Measurements from ENCODE around the gene MYBPHL.
"Not testable (repeated sequence)": the region's sequence is repeated elsewhere in the genome, so short reads cannot be mapped to it uniquely, and the experiment has no call there.

Gene MYBPHL

DNA sequence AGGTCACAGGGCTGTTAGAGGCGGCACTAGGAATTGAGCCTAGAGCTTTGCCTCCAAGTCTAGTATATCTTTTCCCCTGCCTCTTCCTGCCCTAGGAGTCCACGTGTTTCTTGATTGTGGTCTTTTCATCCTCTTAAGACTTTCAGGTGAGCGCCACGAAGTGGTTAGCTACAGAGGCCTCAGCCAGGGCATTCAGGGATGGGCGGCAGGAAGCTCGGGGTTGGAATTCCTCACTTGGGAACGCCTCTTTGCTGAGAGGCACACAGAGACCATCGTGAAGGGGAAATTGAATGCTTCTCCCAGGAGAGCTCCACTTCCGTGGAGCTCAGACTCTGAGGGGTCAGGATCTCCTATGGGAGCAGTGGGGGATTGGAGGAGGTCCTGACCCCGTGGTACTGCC, 820 bp downstream of the MYBPHL start:
- DNase-seq (ENCODE audit: low read depth in 2 of 2) = not testable (repeated sequence)

- DNase-seq (ENCODE audit: low read depth in 2 of 2) = no peak
Measured at GRCh38 chr1:109304226-109304920, 2.4 kb downstream of the MYBPHL start.

DNA sequence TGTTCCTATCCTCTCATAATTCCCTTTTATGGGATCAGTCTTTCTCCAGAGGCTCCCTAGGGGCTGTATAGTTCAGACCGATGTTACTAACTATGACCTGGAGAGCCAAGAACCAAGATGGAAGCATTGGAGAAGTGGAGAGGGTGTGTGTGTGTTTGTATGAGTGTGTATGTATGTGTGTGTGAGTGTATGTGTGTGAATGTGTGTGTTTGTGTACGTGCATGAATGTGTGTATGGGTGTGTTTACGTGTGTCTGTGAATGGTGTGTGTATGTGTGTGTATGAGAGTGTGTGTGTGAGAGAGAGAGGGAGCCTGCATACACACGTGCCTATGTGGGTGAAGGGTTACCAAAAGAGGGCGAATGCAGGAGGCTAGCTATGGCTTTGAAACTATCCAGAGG, 4.9 kb downstream of the MYBPHL start:
- DNase-seq (ENCODE audit: low read depth in 2 of 2) = no peak

DNA sequence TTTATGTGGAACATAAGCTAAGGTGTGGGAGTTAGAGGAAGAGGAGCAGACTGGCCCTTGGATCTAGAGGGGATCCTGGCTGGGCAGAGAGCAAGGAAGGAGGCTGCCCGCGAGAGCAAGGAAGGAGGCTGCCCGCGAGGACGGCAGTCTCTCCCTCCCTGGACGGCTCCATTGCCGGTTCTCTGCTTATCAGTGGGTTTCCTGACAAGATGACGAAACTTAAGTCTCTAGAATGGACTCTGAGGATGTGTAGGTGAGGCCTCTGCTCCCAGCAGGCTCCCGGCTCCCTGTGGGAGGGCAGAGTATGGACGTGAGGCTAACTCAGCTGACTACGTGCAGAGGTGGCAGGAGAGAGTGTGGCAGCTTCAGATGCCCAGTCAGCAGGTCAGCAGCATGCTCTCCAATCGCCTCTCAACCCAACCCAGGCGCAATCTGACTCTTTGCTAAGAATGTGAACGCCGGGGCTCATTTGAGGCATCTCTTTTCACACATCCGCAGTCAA, 6.1 kb downstream of the MYBPHL start:
- no peak for DNase-seq (ENCODE audit: low read depth in 2 of 2)

GRCh38 chr1:109299558-109300343, 7.1 kb downstream of the MYBPHL start:
- DNase-seq (ENCODE audit: low read depth in 2 of 2) = no peak

- peak in 1 of 2 donors; percentile 31 for DNase-seq (ENCODE audit: low read depth in 2 of 2)
Measured at GRCh38 chr1:109298666-109299557, 7.9 kb downstream of the MYBPHL start.

GRCh38 chr1:109296782-109297181, 10.0 kb downstream of the MYBPHL start:
- no peak for DNase-seq (ENCODE audit: low read depth in 2 of 2)

- no peak for DNase-seq (ENCODE audit: low read depth in 2 of 2)
Measured at GRCh38 chr1:109295712-109296415, 10.9 kb downstream of the MYBPHL start.

DNA sequence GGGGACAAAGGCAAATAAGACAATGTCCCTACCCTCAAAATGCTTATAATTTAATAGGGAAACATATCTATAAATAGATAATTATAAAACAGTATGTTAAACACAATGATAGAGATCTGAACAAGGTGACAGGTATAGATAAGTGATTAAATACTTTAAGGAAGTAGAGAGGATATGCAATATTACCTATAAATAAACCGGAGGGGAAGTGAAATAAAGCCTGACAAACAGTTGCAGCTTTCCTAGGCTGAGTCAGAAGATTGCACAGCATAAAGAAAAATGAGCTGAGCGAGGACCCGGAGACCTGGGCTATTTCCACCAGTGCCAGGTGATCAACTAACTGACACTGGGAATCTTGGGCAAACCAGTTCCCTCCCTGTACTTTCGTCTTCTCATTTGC, 12.3 kb downstream of the MYBPHL start:
- DNase-seq (ENCODE audit: low read depth in 2 of 2) = no peak

- DNase-seq (ENCODE audit: low read depth in 2 of 2) = no peak
Measured at GRCh38 chr1:109293026-109293425, 13.8 kb downstream of the MYBPHL start.

- DNase-seq (ENCODE audit: low read depth in 2 of 2) = no peak
Measured at GRCh38 chr1:109292364-109292763, 14.4 kb downstream of the MYBPHL start.

GRCh38 chr1:109290998-109291397, 15.8 kb downstream of the MYBPHL start:
- no peak for DNase-seq (ENCODE audit: low read depth in 2 of 2)

DNA sequence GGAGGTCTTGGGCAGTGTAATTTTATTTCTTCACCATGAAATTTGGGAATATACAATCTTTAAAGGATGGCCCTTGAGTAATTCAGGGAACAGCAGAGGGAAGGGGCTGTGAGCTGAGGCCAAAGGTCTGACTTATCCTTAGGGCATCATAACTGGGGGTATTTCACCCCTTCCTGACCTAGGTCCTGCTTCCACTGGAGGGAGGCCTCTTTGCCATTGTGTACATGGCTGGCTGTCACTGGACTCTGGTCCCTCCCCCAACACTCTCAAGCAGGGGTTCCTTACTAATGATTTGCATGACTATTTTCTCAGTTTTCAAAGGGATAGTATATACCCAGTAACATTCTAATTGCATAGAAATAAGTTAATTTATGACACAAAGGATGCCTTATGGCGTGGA, 16.7 kb downstream of the MYBPHL start:
- no peak for DNase-seq (ENCODE audit: low read depth in 2 of 2)

DNA sequence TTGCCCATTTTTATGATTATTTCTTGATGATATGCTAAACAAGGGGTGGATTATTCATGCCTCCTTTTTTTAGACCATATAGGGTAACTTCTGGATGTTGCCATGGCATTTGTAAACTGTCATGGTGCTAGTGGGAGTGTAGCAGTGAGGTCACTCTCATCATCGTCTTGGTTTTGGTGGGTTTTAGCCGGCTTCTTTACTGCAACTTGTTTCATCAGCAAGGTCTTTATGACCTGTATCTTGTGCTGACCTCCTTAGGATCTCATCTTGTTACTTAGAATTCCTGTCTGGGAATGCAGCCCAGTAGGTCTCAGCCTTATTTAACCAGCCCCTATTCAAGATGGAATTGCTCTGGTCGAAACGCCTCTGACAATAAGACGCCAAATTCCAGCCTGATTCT, 20.0 kb downstream of the MYBPHL start:
- DNase-seq (ENCODE audit: low read depth in 2 of 2) = not testable (repeated sequence)

DNA sequence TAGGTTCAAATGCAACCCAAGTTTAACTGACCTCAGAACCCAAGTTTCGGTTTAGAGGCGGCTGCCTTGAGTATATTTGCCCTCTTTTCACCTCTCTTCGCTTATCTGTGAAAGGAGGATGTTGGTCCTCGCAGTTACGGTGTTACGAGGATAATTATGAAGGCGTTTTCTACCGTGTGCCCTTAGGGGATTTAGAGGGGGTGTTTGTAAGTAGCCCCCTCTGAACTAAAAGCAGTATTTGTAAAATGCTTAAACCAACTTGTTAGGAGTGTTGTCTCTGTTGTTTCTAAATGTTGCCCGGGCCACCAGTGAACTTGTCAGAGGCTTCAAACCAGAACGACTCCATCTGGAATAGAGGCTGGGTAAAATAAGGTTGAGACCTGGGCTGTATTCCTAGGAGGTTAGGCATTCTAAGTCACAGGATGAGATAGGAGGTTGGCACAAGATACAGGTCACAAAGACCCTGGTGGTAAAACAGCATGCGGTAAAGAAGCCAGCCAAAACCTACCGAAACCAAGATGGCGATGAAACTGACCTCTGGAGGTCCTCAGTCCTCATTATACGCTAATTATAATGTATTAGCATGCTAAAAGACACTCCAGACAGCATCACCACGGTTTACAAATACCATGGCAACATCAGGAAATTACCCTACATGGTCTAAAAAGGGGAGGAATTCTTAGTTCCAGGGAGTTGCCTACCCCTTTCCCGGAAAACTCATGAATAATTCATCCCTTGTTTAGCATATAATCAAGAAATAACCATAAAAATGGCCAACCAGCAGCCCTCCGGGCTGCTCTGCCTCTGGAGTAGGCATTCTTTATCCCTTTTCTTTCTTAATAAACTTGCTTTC, 22.8 kb downstream of the MYBPHL start:
- DNase-seq (ENCODE audit: low read depth in 2 of 2) = no peak

DNA sequence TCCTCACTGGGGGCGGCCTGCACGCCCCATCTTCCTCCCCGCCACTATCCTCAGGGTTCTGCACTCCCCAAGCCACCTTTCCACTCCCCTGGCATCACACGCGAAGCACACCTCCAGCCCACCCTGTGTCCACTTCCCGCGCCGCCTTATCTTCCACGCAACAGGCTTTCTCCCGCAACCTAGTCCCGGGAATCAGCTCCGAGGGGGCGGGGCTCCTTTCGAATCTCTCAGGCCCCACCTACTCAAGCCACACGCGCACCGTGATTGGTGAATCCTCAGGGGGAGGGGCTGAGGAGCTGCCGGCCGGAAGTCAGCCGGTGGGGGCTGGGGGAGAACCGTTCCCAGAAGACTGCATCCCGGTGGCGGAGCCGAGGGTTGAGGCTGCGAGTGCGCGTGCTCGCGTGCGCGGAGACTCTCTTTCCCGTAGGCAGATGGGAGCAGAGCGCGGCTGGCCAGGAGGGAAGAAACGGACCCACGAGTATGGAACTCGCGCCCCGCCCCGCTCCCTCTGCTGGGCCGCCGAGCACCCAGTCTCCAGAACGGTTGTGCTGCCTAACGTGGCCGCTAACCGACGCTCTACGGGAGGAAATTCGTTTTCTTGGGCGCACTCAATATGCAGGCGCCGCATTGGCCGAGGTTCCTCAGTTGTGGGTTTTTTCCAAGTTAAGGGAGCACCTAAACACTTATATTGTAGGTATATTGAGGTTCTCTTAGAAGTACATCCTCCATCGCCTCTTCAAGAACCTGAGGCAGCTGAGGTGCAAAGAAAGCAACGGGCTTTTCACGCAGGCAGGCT, 23.7 kb downstream of the MYBPHL start, which contains the start of gene PSRC1:
Gene PSRC1 (minus strand): TSS at position 194 of the 796 bp plus-strand sequence.
- DNase-seq (ENCODE audit: low read depth in 2 of 2) = peak; percentile 77 to 83

DNA sequence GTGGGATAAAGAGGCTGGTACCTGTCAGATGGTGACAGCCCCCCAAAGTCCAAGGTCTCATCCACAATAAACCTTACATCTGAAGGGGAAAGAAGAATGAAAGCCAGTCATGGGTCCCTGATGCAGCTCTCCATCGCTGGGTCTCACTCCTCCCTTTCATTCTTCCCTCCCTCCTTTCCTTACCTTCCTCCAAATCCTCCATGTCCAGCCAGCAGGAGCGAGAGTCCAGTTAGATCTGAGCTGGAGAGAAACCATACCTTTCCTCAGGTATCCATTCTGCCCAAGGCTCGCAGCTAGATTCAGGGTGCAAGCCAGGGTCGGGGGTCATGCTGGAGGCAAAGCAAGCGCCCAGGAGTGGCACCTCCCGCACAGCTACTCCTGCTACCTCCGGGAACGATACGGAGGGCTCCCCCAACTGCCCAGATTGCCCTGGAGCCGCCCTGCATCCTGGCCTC, 24.3 kb downstream of the MYBPHL start:
- DNase-seq (ENCODE audit: low read depth in 2 of 2) = no peak

DNA sequence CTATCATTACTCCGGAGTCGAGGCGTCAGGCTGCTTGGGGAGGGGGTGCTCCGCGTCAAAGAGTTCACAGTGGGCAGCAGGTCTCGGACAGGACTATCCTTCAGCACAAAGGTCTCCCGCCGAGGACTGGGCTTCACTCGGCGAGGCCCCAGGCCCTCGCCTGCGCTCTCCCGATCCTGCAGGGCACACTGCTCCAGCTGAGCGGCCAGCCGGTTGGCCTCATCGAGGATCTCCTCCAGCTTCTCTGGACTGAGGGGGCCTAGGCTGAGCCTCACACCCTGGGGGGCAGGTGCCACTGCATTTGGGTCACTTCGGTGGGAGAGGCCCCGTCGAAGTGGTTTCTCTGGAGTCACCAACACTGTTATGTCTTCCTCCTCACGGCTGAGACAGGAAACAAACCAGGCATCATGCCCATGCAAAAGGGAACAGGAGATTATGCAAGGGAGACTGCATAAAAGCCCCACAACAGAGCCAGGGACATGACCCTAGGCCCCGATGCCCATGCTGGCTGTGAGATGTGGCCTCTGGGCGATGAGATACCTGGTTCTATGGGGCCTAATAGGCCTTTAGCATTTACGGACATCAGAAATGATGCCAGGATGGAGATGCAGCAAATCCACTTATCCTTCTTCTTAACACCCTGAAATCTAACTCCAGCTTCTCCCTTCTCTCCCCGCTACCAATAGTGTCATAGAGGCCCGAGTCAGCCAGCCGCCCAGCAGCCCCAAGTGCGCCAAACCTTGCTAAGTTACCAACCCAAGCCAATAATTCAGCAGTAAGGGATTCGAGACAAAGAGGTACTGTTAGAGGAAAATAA, 24.9 kb downstream of the MYBPHL start:
- no peak for DNase-seq (ENCODE audit: low read depth in 2 of 2)

DNA sequence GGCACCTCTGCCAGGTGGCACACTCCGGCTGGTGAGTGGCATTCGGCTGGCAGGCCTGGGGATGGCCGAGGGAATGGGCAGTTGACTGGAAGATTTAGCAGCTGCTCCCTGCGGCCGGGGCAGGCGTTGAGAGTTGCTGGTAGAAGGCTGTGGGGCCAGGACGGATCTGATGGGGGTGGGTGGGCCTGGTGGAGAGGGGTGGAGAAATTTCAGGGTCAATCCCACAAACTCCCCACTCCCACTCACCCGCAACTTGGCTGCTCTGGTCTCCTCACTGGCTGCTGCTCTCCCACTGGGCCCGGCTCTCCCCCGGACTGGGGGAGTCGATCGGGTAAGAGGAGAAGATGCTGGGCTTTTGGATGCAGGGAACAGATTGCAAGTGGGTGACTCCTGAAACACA, 25.9 kb downstream of the MYBPHL start:
- DNase-seq (ENCODE audit: low read depth in 2 of 2) = no peak
